Measurements from ENCODE around the gene PTGFRN.

GRCh38 chr1:116958110-116958509, 48.4 kb downstream of the PTGFRN start:
- no peak for TF ChIP-seq CTCF (IDR thresholded peaks at IDR 0.05)
- no peak for TF ChIP-seq POLR2A (IDR thresholded peaks at IDR 0.05)
- TF ChIP-seq EP300 (IDR thresholded peaks at IDR 0.05): no peak
